Stimulated activated naive B cell treated with anti-CD40 and anti-IgM and Interleukin-4, amounts not matched to agents 10 μg/mL and 1 μg/mL and 100 μg/mL, for 72 hours (primary cell): Measurements from ENCODE around the gene IGF2BP3.
"Not testable (repeated sequence)": the region's sequence is repeated elsewhere in the genome, so short reads cannot be mapped to it uniquely, and the experiment has no call there.

Experiments used
- ATAC-seq, 2 donors: fragments of 150-1000 bp; cut with Tn5 transposase; replicated peaks; 2 replicates each; pipeline ENCODE4 v1.10.0; 2021; ENCODE audit warnings: moderate library complexity in 1 of 2
- DNase-seq: peaks from one replicate; pipeline ENCODE4 v3.0.0; 2021
- H3K27ac Mint-ChIP-seq: one replicate; pipeline ENCODE4 v1.8.0; 2022; ENCODE audit warnings: mild to moderate bottlenecking, mixed read lengths
- H3K27me3 Mint-ChIP-seq, 2 donors: one replicate each; pipeline ENCODE4 v1.8.0; 2022; ENCODE audit warnings: mixed read lengths in 2 of 2
- H3K36me3 Mint-ChIP-seq, 2 donors: one replicate each; pipeline ENCODE4 v1.8.0; 2022; ENCODE audit warnings: mixed read lengths in 2 of 2, mild to moderate bottlenecking in 1 of 2
- H3K4me1 Mint-ChIP-seq, 2 donors: one replicate each; pipeline ENCODE4 v1.8.0; 2022; ENCODE audit warnings: mixed read lengths in 2 of 2, mild to moderate bottlenecking in 1 of 2
- H3K4me3 Mint-ChIP-seq, 2 donors: one replicate each; pipeline ENCODE4 v1.8.0; 2022; ENCODE audit warnings: mild to moderate bottlenecking in 2 of 2, mixed read lengths in 2 of 2, moderate library complexity in 1 of 2
- H3K9me3 Mint-ChIP-seq, 2 donors: one replicate each; pipeline ENCODE4 v1.8.0; 2022; ENCODE audit warnings: mixed read lengths in 2 of 2, mild to moderate bottlenecking in 1 of 2

Gene IGF2BP3

GRCh38 chr7:23470330-23471105 lies at the start of gene IGF2BP3:
Gene IGF2BP3 (minus strand): TSS chr7:23470491. CDS start chr7:23470110, 381 bp downstream.
- peak within 1 kb of the TSS; percentile 85 for H3K27ac Mint-ChIP-seq
- H3K27me3 Mint-ChIP-seq, result peaks cover 52 to 63% of the 10 kb centered on the region in 2 donors
- peaks cover 30 to 47% of the 10 kb centered on the region in 2 donors for H3K4me1 Mint-ChIP-seq
- ATAC-seq (no peak), DNase-seq (no peak)
- H3K9me3 Mint-ChIP-seq, result no peaks in the 10 kb centered on the region
- peaks cover 0 to 2% of the 10 kb centered on the region in 2 donors for H3K36me3 Mint-ChIP-seq
- H3K4me3 Mint-ChIP-seq, result peak within 1 kb of the TSS; percentile 82 to 87

- DNase-seq, result no peak
- H3K9me3 Mint-ChIP-seq, result peaks cover 0 to 2% of the 10 kb centered on the region in 2 donors
- no peak overlapping the region for H3K4me3 Mint-ChIP-seq
- H3K36me3 Mint-ChIP-seq, result peaks cover 45 to 62% of the 10 kb centered on the region in 2 donors
- H3K27ac Mint-ChIP-seq, result peak overlapping the region; percentile 69
- H3K27me3 Mint-ChIP-seq, result no peaks in the 10 kb centered on the region
- no peak for ATAC-seq
- peaks cover 0 to 7% of the 10 kb centered on the region in 2 donors for H3K4me1 Mint-ChIP-seq
These were observed 44.5 kb upstream of the IGF2BP3 start for GRCh38 chr7:23514755-23515154.

GRCh38 chr7:23513746-23514145 lies 43.5 kb upstream of the IGF2BP3 start:
- not testable (repeated sequence) for H3K4me1 Mint-ChIP-seq, H3K27ac Mint-ChIP-seq, H3K9me3 Mint-ChIP-seq, DNase-seq, ATAC-seq, H3K4me3 Mint-ChIP-seq, H3K27me3 Mint-ChIP-seq
- H3K36me3 Mint-ChIP-seq, result peaks cover 44 to 63% of the 10 kb centered on the region in 2 donors

- ATAC-seq (no peak), DNase-seq (no peak)
- Mint-ChIP-seq H3K4me3 (no peak overlapping the region), H3K9me3 (no peaks in the 10 kb centered on the region), H3K4me1 (peaks cover 0 to 14% of the 10 kb centered on the region in 2 donors), H3K36me3 (peaks cover 10 to 11% of the 10 kb centered on the region in 2 donors), H3K27me3 (no peaks in the 10 kb centered on the region), H3K27ac (no peak overlapping the region)
These were observed 23.7 kb upstream of the IGF2BP3 start for GRCh38 chr7:23494009-23494408.

GRCh38 chr7:23491502-23491901 lies 21.2 kb upstream of the IGF2BP3 start:
- ATAC-seq (no peak), DNase-seq (no peak)
- peaks cover 0 to 8% of the 10 kb centered on the region in 2 donors for H3K36me3 Mint-ChIP-seq
- no peaks in the 10 kb centered on the region for H3K9me3 Mint-ChIP-seq
- no peak overlapping the region for H3K27ac Mint-ChIP-seq
- peaks cover 0 to 14% of the 10 kb centered on the region in 2 donors for H3K4me1 Mint-ChIP-seq
- peak overlapping the region; percentile 86 to 91 for H3K4me3 Mint-ChIP-seq
- H3K27me3 Mint-ChIP-seq, result no peaks in the 10 kb centered on the region

DNA sequence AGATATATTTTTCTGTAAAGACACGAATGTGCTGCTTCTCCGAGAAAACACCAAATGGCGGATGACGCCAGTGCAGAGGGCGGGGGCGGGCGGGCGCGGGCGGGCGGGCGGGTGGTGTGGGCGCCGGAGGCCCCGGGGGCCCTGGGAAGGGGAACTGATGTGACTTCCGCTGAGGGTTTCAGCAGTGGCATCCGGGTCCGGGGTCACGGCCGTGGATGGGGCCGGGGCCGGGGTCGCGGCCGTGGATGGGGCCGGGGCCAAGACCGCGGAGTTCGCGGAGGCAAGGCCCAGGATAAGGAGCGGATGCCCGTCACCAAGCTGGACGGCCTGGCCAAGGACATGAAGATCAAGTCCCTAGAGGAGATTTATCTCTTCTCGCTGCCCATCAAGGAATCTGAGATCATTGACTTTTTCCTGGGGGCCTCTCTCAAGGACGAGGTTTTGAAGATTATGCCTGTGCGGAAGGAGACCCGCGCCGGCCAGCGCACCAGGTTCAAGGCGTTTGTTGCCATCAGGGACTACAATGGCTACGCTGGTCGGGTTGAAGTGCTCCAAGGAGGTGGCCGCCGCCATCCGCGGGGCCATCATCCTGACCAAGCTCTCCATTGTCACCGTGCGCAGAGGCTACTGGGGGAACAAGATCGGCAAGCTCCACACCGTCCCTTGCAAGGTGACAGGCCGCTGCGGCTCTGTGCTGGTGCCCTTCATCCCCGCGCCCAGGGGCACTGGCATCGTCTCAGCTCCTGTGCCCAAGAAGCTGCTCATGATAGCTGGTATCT lies 20.3 kb upstream of the IGF2BP3 start:
- no peaks in the 10 kb centered on the region for H3K27me3 Mint-ChIP-seq
- ATAC-seq (peak; percentile 92 to 94), DNase-seq (peak; percentile 32)
- H3K36me3 Mint-ChIP-seq, result peaks cover 0 to 8% of the 10 kb centered on the region in 2 donors
- peak overlapping the region; percentile 93 for H3K27ac Mint-ChIP-seq
- no peaks in the 10 kb centered on the region for H3K9me3 Mint-ChIP-seq
- peaks cover 0 to 14% of the 10 kb centered on the region in 2 donors for H3K4me1 Mint-ChIP-seq
- H3K4me3 Mint-ChIP-seq, result peak overlapping the region; percentile 86 to 91

DNA sequence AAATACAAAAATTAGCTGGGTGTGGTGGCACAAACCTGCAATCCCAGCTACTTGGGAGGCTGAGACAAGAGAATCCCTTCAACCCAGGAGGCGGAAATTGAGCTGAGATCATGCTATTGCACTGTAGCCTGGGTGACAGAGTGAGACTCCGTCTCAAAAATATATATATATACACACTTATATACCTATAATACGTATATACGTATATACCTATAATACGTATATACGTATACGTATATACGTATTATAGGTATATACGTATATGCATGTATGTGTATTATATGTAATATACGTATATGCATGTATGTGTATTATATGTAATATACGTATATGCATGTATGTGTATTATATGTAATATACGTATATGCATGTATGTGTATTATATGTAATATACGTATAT lies 18.4 kb upstream of the IGF2BP3 start:
- not testable (repeated sequence) for H3K4me3 Mint-ChIP-seq, DNase-seq, H3K27ac Mint-ChIP-seq, H3K27me3 Mint-ChIP-seq, H3K36me3 Mint-ChIP-seq, H3K9me3 Mint-ChIP-seq, ATAC-seq
- H3K4me1 Mint-ChIP-seq, result peaks cover 0 to 14% of the 10 kb centered on the region in 2 donors

DNA sequence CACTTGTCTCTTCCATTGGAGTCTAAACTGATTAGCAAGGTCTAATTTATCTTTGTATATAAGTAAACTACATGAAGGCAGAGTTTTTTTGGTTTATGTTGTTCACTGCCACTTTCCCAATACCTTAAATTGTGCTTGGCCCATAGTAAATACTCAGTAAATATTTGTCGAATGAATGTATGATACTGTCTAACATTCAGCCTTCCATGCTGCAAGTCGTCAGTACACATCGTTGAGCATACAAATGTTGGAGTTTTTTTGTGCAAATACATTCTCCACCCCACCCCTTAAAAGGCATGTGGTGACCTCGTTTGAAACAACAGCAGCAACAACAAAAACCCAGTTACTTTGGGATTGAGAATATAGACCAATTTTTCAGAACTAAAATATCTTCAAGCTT lies 17.4 kb upstream of the IGF2BP3 start:
- no peak overlapping the region for H3K4me3 Mint-ChIP-seq
- no peak for ATAC-seq
- peaks cover 0 to 8% of the 10 kb centered on the region in 2 donors for H3K36me3 Mint-ChIP-seq
- DNase-seq, result no peak
- no peaks in the 10 kb centered on the region for H3K9me3 Mint-ChIP-seq
- H3K27ac Mint-ChIP-seq, result no peak overlapping the region
- H3K27me3 Mint-ChIP-seq, result peaks cover 0 to 3% of the 10 kb centered on the region in 2 donors
- H3K4me1 Mint-ChIP-seq, result peaks cover 0 to 14% of the 10 kb centered on the region in 2 donors

GRCh38 chr7:23486002-23486773 lies 15.9 kb upstream of the IGF2BP3 start:
- DNase-seq (no peak), ATAC-seq (no peak)
- Mint-ChIP-seq H3K9me3 (no peaks in the 10 kb centered on the region), H3K36me3 (peaks cover 0 to 6% of the 10 kb centered on the region in 2 donors), H3K27me3 (peaks cover 7 to 12% of the 10 kb centered on the region in 2 donors), H3K4me3 (no peak overlapping the region), H3K4me1 (peaks cover 0 to 7% of the 10 kb centered on the region in 2 donors), H3K27ac (no peak overlapping the region)

DNA sequence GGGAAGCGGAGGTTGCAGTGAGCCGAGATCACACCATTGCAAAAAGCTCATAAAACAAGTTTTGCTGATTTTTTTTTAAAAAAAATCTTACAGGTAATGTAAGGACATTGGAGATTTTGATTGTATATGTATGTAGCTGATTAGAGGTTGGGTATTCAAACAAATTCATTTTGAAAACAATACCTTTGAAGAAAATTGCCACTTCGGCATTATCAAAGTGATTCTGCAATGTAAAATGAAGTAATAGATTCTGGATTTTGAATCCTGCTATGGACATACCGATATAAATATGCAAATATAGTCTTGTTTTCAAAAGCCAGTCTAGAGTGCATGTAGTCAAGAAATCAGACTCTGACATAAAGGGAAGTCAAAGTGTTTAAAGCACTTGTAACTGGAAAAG lies 12.4 kb upstream of the IGF2BP3 start:
- Mint-ChIP-seq H3K27me3 (peaks cover 26% of the 10 kb centered on the region in 2 donors), H3K36me3 (no peaks in the 10 kb centered on the region), H3K9me3 (no peaks in the 10 kb centered on the region), H3K4me3 (no peak overlapping the region), H3K4me1 (no peaks in the 10 kb centered on the region), H3K27ac (no peak overlapping the region)
- DNase-seq, result no peak
- ATAC-seq, result no peak

DNA sequence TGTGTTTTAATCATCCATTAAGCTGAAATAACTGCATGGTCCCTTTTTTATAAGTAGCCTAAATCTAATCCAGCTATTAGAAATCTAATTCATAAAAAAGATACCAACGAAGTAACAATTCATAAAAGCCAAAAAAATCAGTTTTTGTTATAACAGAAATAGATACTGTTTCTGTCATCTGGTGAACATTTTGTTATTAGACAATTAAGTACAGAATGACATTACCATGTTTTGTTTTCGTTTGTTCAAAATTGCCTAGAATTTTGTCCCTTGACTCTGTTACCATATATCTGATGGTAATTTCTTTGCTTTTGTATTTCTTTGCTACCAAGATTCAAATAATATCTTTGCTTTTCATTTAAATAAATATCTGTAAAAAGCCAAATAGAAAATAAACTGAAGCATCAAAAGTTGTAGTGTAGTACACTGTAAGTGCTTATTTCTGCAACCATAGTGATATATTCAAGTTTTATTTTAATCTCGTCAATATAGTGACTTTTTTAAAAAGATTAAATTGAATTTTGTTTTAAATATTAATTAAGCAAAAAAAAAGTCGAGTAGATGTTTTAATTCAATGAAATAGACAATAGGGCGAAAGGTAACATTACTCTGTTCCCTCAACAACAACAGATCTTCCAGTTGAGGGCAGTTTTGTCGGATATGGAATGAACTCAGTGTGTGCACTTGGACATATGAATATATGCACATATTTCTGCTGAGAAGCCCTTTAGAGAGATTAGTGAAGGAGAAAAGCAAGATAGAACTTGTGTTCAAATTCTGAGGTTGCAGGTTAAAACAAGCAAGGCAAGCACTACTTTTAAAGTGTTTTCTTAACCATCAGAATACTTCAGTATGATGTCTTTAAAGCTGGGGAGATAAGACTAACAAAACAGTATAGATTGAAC lies 7.9 kb upstream of the IGF2BP3 start:
- no peak for DNase-seq
- H3K36me3 Mint-ChIP-seq, result no peaks in the 10 kb centered on the region
- peaks cover 43 to 49% of the 10 kb centered on the region in 2 donors for H3K27me3 Mint-ChIP-seq
- H3K4me1 Mint-ChIP-seq, result peaks cover 7% of the 10 kb centered on the region in 2 donors
- H3K27ac Mint-ChIP-seq, result no peak overlapping the region
- no peak for ATAC-seq
- no peak overlapping the region for H3K4me3 Mint-ChIP-seq
- H3K9me3 Mint-ChIP-seq, result no peaks in the 10 kb centered on the region

DNA sequence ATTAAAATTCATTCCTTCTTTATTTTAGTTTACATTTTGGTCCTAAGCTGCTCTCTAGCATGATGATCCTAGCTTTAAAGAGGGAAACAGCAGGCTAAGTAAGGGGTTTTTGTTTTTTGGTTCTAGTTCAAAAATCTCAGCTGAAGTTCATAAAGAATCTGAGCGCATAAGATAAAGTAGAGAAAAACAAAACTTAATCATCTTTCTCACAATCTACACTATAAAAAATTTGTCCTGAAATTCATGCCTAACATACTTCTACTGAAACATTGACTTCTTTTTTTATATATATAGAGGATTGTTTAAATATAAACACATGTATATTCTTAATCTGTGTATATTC lies 6.8 kb upstream of the IGF2BP3 start:
- Mint-ChIP-seq H3K9me3 (no peaks in the 10 kb centered on the region), H3K27me3 (peaks cover 44 to 51% of the 10 kb centered on the region in 2 donors), H3K36me3 (no peaks in the 10 kb centered on the region), H3K27ac (no peak overlapping the region), H3K4me1 (peaks cover 7% of the 10 kb centered on the region in 2 donors), H3K4me3 (no peak overlapping the region)
- DNase-seq, result no peak
- ATAC-seq, result no peak

DNA sequence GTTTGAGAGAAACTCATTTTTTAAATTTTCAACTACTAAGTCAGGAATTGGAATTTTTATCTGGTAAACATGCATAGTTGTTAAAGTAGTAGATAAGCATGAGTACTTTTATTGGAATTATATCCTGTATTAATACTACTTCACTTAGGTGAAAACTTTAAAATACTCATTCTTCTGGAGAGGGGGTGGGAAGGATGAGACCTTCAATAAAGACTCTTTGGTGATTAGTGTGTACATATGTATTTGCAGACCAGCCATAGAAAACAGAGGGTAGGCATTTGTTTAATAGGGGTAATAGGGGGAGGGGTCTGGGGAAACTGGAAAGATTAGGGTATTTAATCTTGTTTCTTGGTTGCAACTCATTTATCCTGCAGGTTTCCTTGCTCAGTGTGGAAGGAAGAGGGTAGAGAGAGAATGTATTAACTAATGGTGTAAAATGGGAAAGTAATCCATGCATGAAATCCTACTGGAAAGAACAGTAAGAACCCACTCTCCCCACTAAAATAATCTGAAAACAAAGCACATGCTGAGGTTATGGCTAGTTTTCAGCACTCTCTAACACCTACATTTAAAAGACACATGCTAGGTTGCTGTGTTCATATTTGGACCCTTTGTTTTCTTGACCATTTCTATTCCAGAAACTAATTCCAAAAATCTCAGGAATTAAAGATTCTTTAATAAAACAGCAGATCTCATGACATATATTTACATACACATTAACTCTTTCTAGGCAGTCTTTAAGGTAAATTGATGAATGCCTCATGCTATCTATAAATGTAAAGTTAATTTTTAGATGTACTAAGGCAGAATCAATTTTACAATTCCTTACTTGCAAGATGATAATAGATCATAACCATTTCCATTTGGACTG lies 6.2 kb upstream of the IGF2BP3 start:
- no peak for ATAC-seq
- Mint-ChIP-seq H3K27me3 (peaks cover 43 to 52% of the 10 kb centered on the region in 2 donors), H3K4me1 (peaks cover 7 to 9% of the 10 kb centered on the region in 2 donors), H3K4me3 (no peak overlapping the region), H3K36me3 (no peaks in the 10 kb centered on the region), H3K27ac (peak overlapping the region; percentile 5), H3K9me3 (no peaks in the 10 kb centered on the region)
- no peak for DNase-seq
